HepG2 (cell line): ENCODE results near the gene ZDHHC14. TPM values are rescaled to one million over a fixed set of nuclear protein-coding genes. Genes with fewer than 3 reads are reported as not detected.

ENCODE experiments used
- NFRKB ChIP-seq: fragments of 450-650 bp; IDR thresholded peaks from 2 replicates; pipeline ENCODE4 v1.6.1; 2017
- NRL ChIP-seq: sonication (generic); formaldehyde crosslinking; IDR thresholded peaks from 2 replicates; pipeline ENCODE4 v1.5.0; 2020; ENCODE audit warnings: missing genetic modification reagents, mild to moderate bottlenecking, moderate library complexity, borderline replicate concordance
- RBM22 ChIP-seq: fragments of 200-400 bp; formaldehyde crosslinking; optimal IDR thresholded peaks from 2 replicates; pipeline ENCODE3; 2017; ENCODE audit warnings: mild to moderate bottlenecking, low read length, moderate library complexity
- ZNF317 ChIP-seq: sonication (generic); formaldehyde crosslinking; IDR thresholded peaks from 2 replicates; pipeline ENCODE4 v1.5.0; 2020; ENCODE audit warnings: mild to moderate bottlenecking, missing genetic modification reagents
- ZNF44 ChIP-seq: sonication (generic); formaldehyde crosslinking; IDR thresholded peaks from 2 replicates; pipeline ENCODE4 v1.5.1; 2020; ENCODE audit warnings: mild to moderate bottlenecking, missing genetic modification reagents
- ZNF709 ChIP-seq: sonication (generic); formaldehyde crosslinking; IDR thresholded peaks from 2 replicates; pipeline ENCODE4 v1.5.0; 2020; ENCODE audit warnings: mild to moderate bottlenecking, missing genetic modification reagents
- ZNF879 ChIP-seq: sonication (generic); formaldehyde crosslinking; IDR thresholded peaks from 2 replicates; pipeline ENCODE4 v1.8.1; 2023; ENCODE audit warnings: missing genetic modification reagents
- polyA plus RNA-seq, 8 experiments: library from polyadenylated mRNA; depleted of rRNA in 3 of 8; stranded (reverse) in 7 of 8; unstranded in 1 of 8; fragments of >200 nt; fragmentation: Illumina TruSeq in 4 of 8; extraction: Trizol in 4 of 8; gene quantifications; 2 replicates each; pipeline versions ENCODE4 v1.2.1 to v1.2.3, GENCODE V29; 2011 to 2016; ENCODE audit warnings: low read depth in 4 of 8, missing spikeins in 1 of 8, mixed read lengths in 1 of 8; ENCODE audit not compliant: insufficient read depth in 1 of 8
- total RNA-seq, 5 experiments: library from RNA; depleted of rRNA; stranded (reverse); fragments of >200 nt; fragmentation: Illumina TruSeq; extraction: Trizol; gene quantifications; 2 replicates each; pipeline ENCODE4 v1.2.3, GENCODE V29; 2016; ENCODE audit warnings: low read depth in 1 of 5
- TF ChIP-seq, protein P1 (sequence below): sonication (generic); formaldehyde crosslinking; IDR thresholded peaks from 2 replicates; pipeline ENCODE4 v1.5.0; 2020; ENCODE audit warnings: mild to moderate bottlenecking, missing genetic modification reagents, borderline replicate concordance
- TF ChIP-seq, protein P2 (sequence below): sonication (generic); formaldehyde crosslinking; IDR thresholded peaks from 2 replicates; pipeline ENCODE4 v1.5.0; 2020; ENCODE audit warnings: missing genetic modification reagents
- TF ChIP-seq, protein P3 (sequence below): IDR thresholded peaks from 2 replicates; pipeline ENCODE4 v1.6.1; 2016; ENCODE audit warnings: missing genetic modification reagents, missing compliant biosample characterization
- TF ChIP-seq, protein P4 (sequence below): sonication (generic); formaldehyde crosslinking; IDR thresholded peaks from 2 replicates; pipeline ENCODE4 v1.5.0; 2020; ENCODE audit warnings: missing genetic modification reagents
- TF ChIP-seq, protein P5 (sequence below): fragments of 450-650 bp; IDR thresholded peaks from 2 replicates; pipeline ENCODE4 v1.6.1; 2016
- TF ChIP-seq, protein P6 (sequence below): sonication (generic); formaldehyde crosslinking; IDR thresholded peaks from 2 replicates; pipeline ENCODE4 v1.4.0; 2020; ENCODE audit warnings: missing genetic modification reagents
- TF ChIP-seq, protein P7 (sequence below): sonication (generic); formaldehyde crosslinking; IDR thresholded peaks from 2 replicates; pipeline ENCODE4 v1.4.0; 2020; ENCODE audit warnings: missing genetic modification reagents

The ZDHHC14 gene
- total and polyA plus RNA-seq, 2 of the 13 experiments (the other 11 are each of a cell fraction or from before 2014, with no cell fraction given) = 3.7 to 9.5 TPM

DNA sequence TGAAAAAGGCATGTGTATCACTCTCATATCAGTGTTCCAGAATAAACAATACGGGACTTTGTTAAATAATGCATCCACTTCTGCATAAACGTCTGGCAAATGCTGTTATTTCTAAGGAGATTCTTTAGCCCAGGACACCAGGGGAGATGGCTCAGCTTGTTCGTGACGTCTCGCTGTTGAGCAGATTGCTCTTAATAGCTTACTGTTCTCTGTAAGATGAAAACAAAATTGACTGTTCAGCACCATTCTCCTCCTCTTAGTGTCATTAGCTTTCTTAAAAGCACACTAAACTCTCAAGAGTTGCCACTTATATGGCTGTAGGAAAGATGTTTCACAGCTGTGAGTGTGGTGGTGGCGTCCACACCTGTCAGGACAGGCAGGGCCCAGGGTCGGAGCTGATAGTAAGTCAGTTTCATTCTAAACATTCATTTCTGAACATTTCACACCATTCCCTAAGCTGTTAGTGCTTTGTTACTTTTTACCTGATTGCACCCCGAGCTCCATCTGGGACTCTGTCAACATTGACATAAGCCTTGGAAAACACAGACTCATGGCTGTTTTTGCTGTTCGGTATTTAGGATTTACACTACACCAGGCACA is 132.1 kb downstream of the ZDHHC14 start (continued):
- TF ChIP-seq, protein P1, sequence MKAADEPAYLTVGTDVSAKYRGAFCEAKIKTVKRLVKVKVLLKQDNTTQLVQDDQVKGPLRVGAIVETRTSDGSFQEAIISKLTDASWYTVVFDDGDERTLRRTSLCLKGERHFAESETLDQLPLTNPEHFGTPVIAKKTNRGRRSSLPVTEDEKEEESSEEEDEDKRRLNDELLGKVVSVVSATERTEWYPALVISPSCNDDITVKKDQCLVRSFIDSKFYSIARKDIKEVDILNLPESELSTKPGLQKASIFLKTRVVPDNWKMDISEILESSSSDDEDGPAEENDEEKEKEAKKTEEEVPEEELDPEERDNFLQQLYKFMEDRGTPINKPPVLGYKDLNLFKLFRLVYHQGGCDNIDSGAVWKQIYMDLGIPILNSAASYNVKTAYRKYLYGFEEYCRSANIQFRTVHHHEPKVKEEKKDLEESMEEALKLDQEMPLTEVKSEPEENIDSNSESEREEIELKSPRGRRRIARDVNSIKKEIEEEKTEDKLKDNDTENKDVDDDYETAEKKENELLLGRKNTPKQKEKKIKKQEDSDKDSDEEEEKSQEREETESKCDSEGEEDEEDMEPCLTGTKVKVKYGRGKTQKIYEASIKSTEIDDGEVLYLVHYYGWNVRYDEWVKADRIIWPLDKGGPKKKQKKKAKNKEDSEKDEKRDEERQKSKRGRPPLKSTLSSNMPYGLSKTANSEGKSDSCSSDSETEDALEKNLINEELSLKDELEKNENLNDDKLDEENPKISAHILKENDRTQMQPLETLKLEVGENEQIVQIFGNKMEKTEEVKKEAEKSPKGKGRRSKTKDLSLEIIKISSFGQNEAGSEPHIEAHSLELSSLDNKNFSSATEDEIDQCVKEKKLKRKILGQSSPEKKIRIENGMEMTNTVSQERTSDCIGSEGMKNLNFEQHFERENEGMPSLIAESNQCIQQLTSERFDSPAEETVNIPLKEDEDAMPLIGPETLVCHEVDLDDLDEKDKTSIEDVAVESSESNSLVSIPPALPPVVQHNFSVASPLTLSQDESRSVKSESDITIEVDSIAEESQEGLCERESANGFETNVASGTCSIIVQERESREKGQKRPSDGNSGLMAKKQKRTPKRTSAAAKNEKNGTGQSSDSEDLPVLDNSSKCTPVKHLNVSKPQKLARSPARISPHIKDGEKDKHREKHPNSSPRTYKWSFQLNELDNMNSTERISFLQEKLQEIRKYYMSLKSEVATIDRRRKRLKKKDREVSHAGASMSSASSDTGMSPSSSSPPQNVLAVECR = no peak; the same call in 1 of the 2 replicates
- TF ChIP-seq, protein P2, sequence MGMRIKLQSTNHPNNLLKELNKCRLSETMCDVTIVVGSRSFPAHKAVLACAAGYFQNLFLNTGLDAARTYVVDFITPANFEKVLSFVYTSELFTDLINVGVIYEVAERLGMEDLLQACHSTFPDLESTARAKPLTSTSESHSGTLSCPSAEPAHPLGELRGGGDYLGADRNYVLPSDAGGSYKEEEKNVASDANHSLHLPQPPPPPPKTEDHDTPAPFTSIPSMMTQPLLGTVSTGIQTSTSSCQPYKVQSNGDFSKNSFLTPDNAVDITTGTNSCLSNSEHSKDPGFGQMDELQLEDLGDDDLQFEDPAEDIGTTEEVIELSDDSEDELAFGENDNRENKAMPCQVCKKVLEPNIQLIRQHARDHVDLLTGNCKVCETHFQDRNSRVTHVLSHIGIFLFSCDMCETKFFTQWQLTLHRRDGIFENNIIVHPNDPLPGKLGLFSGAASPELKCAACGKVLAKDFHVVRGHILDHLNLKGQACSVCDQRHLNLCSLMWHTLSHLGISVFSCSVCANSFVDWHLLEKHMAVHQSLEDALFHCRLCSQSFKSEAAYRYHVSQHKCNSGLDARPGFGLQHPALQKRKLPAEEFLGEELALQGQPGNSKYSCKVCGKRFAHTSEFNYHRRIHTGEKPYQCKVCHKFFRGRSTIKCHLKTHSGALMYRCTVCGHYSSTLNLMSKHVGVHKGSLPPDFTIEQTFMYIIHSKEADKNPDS (CRISPR knock-in tag) = no peak
- TF ChIP-seq, protein P3, sequence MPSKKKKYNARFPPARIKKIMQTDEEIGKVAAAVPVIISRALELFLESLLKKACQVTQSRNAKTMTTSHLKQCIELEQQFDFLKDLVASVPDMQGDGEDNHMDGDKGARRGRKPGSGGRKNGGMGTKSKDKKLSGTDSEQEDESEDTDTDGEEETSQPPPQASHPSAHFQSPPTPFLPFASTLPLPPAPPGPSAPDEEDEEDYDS (CRISPR knock-in tag) = peak; percentile 52; the same call in 1 of the 2 replicates
- TF ChIP-seq RBM22 = no peak
- no peak for TF ChIP-seq ZNF879 (CRISPR knock-in tag)
- TF ChIP-seq, protein P4, sequence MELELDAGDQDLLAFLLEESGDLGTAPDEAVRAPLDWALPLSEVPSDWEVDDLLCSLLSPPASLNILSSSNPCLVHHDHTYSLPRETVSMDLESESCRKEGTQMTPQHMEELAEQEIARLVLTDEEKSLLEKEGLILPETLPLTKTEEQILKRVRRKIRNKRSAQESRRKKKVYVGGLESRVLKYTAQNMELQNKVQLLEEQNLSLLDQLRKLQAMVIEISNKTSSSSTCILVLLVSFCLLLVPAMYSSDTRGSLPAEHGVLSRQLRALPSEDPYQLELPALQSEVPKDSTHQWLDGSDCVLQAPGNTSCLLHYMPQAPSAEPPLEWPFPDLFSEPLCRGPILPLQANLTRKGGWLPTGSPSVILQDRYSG = no peak
- TF ChIP-seq, protein P5, sequence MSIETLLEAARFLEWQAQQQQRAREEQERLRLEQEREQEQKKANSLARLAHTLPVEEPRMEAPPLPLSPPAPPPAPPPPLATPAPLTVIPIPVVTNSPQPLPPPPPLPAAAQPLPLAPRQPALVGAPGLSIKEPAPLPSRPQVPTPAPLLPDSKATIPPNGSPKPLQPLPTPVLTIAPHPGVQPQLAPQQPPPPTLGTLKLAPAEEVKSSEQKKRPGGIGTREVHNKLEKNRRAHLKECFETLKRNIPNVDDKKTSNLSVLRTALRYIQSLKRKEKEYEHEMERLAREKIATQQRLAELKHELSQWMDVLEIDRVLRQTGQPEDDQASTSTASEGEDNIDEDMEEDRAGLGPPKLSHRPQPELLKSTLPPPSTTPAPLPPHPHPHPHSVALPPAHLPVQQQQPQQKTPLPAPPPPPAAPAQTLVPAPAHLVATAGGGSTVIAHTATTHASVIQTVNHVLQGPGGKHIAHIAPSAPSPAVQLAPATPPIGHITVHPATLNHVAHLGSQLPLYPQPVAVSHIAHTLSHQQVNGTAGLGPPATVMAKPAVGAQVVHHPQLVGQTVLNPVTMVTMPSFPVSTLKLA = no peak
- TF ChIP-seq NFRKB = no peak
- TF ChIP-seq ZNF317 (CRISPR knock-in tag) = 0 out of 2 replicates have a peak, but pooled peaks have one; percentile 38
- TF ChIP-seq, protein P6, sequence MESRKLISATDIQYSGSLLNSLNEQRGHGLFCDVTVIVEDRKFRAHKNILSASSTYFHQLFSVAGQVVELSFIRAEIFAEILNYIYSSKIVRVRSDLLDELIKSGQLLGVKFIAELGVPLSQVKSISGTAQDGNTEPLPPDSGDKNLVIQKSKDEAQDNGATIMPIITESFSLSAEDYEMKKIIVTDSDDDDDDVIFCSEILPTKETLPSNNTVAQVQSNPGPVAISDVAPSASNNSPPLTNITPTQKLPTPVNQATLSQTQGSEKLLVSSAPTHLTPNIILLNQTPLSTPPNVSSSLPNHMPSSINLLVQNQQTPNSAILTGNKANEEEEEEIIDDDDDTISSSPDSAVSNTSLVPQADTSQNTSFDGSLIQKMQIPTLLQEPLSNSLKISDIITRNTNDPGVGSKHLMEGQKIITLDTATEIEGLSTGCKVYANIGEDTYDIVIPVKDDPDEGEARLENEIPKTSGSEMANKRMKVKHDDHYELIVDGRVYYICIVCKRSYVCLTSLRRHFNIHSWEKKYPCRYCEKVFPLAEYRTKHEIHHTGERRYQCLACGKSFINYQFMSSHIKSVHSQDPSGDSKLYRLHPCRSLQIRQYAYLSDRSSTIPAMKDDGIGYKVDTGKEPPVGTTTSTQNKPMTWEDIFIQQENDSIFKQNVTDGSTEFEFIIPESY = peak; percentile 35; the same call in 1 of the 2 replicates
- no peak for TF ChIP-seq ZNF44 (CRISPR knock-in tag)
- TF ChIP-seq ZNF709 (CRISPR knock-in tag) = no peak
- TF ChIP-seq, protein P7, sequence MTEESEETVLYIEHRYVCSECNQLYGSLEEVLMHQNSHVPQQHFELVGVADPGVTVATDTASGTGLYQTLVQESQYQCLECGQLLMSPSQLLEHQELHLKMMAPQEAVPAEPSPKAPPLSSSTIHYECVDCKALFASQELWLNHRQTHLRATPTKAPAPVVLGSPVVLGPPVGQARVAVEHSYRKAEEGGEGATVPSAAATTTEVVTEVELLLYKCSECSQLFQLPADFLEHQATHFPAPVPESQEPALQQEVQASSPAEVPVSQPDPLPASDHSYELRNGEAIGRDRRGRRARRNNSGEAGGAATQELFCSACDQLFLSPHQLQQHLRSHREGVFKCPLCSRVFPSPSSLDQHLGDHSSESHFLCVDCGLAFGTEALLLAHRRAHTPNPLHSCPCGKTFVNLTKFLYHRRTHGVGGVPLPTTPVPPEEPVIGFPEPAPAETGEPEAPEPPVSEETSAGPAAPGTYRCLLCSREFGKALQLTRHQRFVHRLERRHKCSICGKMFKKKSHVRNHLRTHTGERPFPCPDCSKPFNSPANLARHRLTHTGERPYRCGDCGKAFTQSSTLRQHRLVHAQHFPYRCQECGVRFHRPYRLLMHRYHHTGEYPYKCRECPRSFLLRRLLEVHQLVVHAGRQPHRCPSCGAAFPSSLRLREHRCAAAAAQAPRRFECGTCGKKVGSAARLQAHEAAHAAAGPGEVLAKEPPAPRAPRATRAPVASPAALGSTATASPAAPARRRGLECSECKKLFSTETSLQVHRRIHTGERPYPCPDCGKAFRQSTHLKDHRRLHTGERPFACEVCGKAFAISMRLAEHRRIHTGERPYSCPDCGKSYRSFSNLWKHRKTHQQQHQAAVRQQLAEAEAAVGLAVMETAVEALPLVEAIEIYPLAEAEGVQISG (CRISPR knock-in tag) = no peak
- TF ChIP-seq NRL (CRISPR knock-in tag) = no peak
